GM12891 (cell line): Measurements from ENCODE around the gene C20orf144.

ENCODE experiments used
- POLR2AphosphoS5 ChIP-seq: IDR thresholded peaks from 2 replicates; pipeline ENCODE4 v1.6.1; 2011; ENCODE audit warnings: low read depth, low read length, control low read depth
- SPI1 ChIP-seq: IDR thresholded peaks from 2 replicates; pipeline ENCODE4 v1.6.1; 2011; ENCODE audit warnings: low read depth, low read length, control low read depth

GRCh38 chr20:33622705-33623365 lies 39.3 kb upstream of the C20orf144 start:
- TF ChIP-seq POLR2AphosphoS5 (no peak), SPI1 (no peak)
